ENCODE results near the gene CLCN4.

Gene CLCN4

DNA sequence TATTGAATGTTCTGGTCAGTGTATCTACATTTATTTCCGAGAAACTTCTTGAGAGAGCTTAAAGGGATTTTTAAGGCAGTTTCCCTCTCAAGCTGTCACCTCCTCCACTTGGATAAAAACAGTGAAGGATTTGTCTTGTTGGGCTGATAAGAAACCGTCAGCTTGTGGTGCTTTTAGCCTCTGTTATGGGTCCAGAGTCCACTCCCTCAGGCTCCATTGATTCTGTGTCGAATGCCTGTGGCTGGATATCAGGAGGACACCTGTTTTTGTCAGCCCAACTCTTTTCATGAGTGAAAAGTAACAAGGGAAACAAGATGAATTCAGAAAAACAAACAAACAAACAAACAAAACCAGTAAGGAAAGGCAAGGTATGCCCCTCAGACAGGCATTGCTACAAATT, 12.4 kb downstream of the CLCN4 start:
- Histone ChIP-seq H3K27me3 (peaks cover 0 to 48% (median 23%) of the 10 kb centered on the region in 11 experiments; a peak in 16 of 22 replicates), H3K9me3 (replicated peaks in 1 of 11) (0 out of 22 replicates have a peak, but pooled peaks cover 0 to 3% (median 0%) of the 10 kb centered on the region in 11 experiments), H3K4me1 (peaks cover 51 to 86% (median 60%) of the 10 kb centered on the region in 10 experiments), H3K4me3 (no peak overlapping the region), H3K4me2 (no peak overlapping the region), H3K36me3 (no peaks in the 10 kb centered on the region), H3K9ac (no peak overlapping the region), H3K27ac (no peak overlapping the region), H4K20me1 (peaks cover 0 to 12% (median 0%) of the 10 kb centered on the region in 11 experiments; a peak in 4 of 22 replicates)
- TF ChIP-seq Cebpa-rat (IDR thresholded peaks at IDR 0.05), result no peak

DNA sequence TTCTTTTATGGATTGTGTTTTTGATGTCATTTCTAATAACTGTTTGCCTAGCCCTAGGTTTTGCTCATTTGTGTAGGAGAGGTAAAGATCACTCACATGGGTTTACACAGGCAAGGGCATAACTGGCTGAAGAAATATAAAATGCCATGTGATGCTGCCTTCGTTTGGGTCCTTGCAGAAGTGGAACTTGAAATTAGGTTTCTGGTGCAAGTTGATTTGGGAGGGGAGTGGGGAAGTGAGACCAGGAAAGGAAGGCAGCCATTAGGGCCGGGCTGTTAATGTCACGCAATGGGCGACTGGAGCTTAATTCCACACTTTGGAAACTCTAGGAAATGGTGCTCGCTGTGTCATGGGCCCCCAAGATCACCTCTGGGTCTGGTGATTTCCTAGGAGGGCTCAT, 14.5 kb downstream of the CLCN4 start:
- Histone ChIP-seq H3K27ac (no peak overlapping the region; a peak in 1 of 22 replicates), H3K4me3 (no peak overlapping the region), H4K20me1 (no peaks in the 10 kb centered on the region), H3K4me1 (peaks cover 33 to 82% (median 50%) of the 10 kb centered on the region in 10 experiments), H3K4me2 (peak overlapping the region in 3 of 11 experiments; percentile 18 to 66 (median 57); a peak in 6 of 22 replicates), H3K9me3 (replicated peaks in 1 of 11) (0 out of 22 replicates have a peak, but pooled peaks cover 0 to 3% (median 0%) of the 10 kb centered on the region in 11 experiments), H3K9ac (no peak overlapping the region), H3K27me3 (peaks cover 6 to 58% (median 32%) of the 10 kb centered on the region in 11 experiments; a peak in 19 of 22 replicates), H3K36me3 (no peaks in the 10 kb centered on the region)
- TF ChIP-seq Cebpa-rat (IDR thresholded peaks at IDR 0.05), result no peak

DNA sequence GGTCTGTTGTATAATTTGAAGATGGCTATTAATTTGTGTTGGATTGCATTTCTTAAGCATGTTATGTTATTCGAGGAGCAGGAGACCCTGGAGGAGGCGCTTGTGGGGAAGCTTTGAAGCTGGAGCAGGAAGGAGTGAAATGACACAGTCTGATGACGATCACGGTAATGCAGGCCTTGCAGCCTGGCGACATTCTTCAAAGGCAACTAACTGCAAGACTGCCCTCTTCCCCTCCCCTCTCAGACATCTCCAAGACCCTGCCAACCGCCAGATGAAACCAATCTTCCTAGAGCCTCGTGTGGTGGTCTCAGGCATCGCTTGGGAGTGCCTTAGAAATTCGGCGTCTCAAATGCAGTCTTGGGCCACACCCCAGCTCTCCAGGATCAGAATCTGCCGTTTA, 16.1 kb downstream of the CLCN4 start:
- no peak overlapping the region for H3K27ac ChIP-seq
- peaks cover 6 to 55% (median 32%) of the 10 kb centered on the region in 11 experiments; a peak in 19 of 22 replicates for H3K27me3 ChIP-seq
- peaks cover 17 to 72% (median 35%) of the 10 kb centered on the region in 10 experiments for H3K4me1 ChIP-seq
- no peak overlapping the region for H3K9ac ChIP-seq
- H3K4me2 ChIP-seq, result peak overlapping the region; percentile 13 to 71 (median 30); a peak in 18 of 22 replicates
- no peaks in the 10 kb centered on the region for H4K20me1 ChIP-seq
- no peak for TF ChIP-seq Cebpa-rat (IDR thresholded peaks at IDR 0.05)
- no peaks in the 10 kb centered on the region for H3K36me3 ChIP-seq
- H3K9me3 ChIP-seq (replicated peaks in 1 of 11), result no peaks in the 10 kb centered on the region
- H3K4me3 ChIP-seq, result no peak overlapping the region

DNA sequence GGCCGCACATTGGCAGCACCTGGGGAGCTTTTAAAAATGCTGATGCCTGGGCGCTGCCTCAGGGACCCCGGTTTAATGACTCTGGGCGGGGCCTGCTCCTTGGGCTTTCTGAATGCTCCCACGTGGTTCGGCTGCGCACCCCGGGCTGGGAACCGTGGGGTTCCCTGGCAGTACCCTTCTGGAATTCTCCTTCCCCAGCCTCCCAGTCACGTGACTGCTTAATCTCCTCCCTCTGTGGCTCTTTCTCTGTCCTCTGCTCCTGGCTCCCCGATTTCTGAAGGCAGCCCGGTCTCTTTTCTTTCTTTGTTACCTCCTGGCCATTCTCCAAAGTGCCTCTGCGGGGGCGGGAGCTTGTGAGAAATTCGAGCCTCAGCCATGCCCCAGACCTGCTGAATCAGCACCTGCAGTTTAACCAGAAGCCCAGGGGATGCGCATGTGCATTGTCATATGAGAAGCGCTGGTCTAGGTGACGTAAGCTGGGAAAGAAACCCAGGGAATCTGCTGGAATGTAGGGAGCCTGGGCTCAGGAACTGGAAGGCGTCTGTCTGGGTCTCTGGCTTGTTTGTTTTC, 16.6 kb downstream of the CLCN4 start:
- peaks cover 7 to 55% (median 32%) of the 10 kb centered on the region in 11 experiments; a peak in 19 of 22 replicates for H3K27me3 ChIP-seq
- H3K4me1 ChIP-seq, result peaks cover 12 to 67% (median 30%) of the 10 kb centered on the region in 10 experiments
- no peaks in the 10 kb centered on the region for H3K36me3 ChIP-seq
- no peak overlapping the region for H3K9ac ChIP-seq
- H4K20me1 ChIP-seq, result no peaks in the 10 kb centered on the region
- H3K4me3 ChIP-seq, result no peak overlapping the region
- H3K9me3 ChIP-seq (replicated peaks in 1 of 11), result no peaks in the 10 kb centered on the region
- no peak for TF ChIP-seq Cebpa-rat (IDR thresholded peaks at IDR 0.05)
- H3K4me2 ChIP-seq, result peak overlapping the region; percentile 13 to 71 (median 30); a peak in 18 of 22 replicates
- H3K27ac ChIP-seq, result no peak overlapping the region

GRCh38 chrX:10174051-10174450, 17.3 kb downstream of the CLCN4 start:
- peak overlapping the region in 10 of 11 experiments; percentile 12 to 71 (median 30); a peak in 11 of 22 replicates for H3K4me2 ChIP-seq
- H3K27ac ChIP-seq, result no peak overlapping the region
- H3K4me1 ChIP-seq, result peaks cover 11 to 60% (median 28%) of the 10 kb centered on the region in 10 experiments; a peak in 18 of 20 replicates
- no peak for TF ChIP-seq Cebpa-rat (IDR thresholded peaks at IDR 0.05)
- no peak overlapping the region for H3K4me3 ChIP-seq
- no peaks in the 10 kb centered on the region for H3K9me3 ChIP-seq (replicated peaks in 1 of 11)
- no peak overlapping the region for H3K9ac ChIP-seq
- no peaks in the 10 kb centered on the region for H3K36me3 ChIP-seq
- no peaks in the 10 kb centered on the region; a peak in 1 of 22 replicates for H4K20me1 ChIP-seq
- H3K27me3 ChIP-seq, result peaks cover 10 to 55% (median 33%) of the 10 kb centered on the region in 11 experiments; a peak in 19 of 22 replicates

- TF ChIP-seq Cebpa-rat (IDR thresholded peaks at IDR 0.05), result no peak
- Histone ChIP-seq H3K27ac (no peak overlapping the region), H3K27me3 (peaks cover 10 to 62% (median 40%) of the 10 kb centered on the region in 11 experiments; a peak in 20 of 22 replicates)
Observed at GRCh38 chrX:10174810-10175209, 18.0 kb downstream of the CLCN4 start.

DNA sequence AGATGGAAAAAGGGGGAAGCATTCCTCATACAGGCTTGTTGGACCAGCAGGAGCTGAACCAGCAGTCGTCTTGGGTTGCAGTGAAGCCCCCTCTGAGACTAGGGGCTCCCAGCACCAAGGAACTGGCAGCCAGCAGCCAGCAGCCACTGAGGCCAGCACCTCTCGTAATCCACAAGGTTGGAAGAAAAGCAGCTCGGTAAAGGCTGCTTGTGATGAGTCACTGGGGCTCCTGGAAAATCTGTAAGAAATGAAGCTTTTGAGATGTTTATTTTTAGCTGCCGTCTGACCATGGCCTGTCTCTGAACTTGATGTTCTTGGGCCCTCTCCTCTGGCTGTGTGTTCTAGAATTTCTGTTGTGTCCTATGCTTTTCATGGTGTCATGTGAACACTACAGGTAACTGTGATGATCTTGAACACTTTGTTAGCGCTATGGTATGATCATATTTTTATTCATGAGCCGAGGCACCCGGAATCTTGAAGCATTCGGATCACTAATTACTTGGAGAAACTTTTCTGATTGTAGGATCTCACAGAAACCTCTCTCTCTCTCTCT, 18.6 kb downstream of the CLCN4 start:
- Histone ChIP-seq H4K20me1 (no peaks in the 10 kb centered on the region; a peak in 1 of 22 replicates), H3K4me2 (peak overlapping the region in 8 of 11 experiments; percentile 7 to 50 (median 19); a peak in 6 of 22 replicates), H3K4me1 (peaks cover 11 to 59% (median 28%) of the 10 kb centered on the region in 10 experiments; a peak in 18 of 20 replicates), H3K9me3 (replicated peaks in 1 of 11) (no peaks in the 10 kb centered on the region), H3K4me3 (no peak overlapping the region), H3K27ac (no peak overlapping the region; a peak in 1 of 22 replicates), H3K36me3 (no peaks in the 10 kb centered on the region), H3K9ac (no peak overlapping the region), H3K27me3 (peaks cover 10 to 62% (median 44%) of the 10 kb centered on the region in 11 experiments; a peak in 20 of 22 replicates)
- no peak for TF ChIP-seq Cebpa-rat (IDR thresholded peaks at IDR 0.05)

More at GRCh38 chrX:10174810-10175209, 18.0 kb downstream of the CLCN4 start:
- H3K9me3 ChIP-seq (replicated peaks in 1 of 11), result no peaks in the 10 kb centered on the region
- peaks cover 11 to 59% (median 28%) of the 10 kb centered on the region in 10 experiments; a peak in 18 of 20 replicates for H3K4me1 ChIP-seq
- H3K9ac ChIP-seq, result no peak overlapping the region
- H3K4me2 ChIP-seq, result peak overlapping the region in 4 of 11 experiments; percentile 16 to 66 (median 33); a peak in 4 of 22 replicates
- H3K4me3 ChIP-seq, result no peak overlapping the region
- no peaks in the 10 kb centered on the region for H3K36me3 ChIP-seq
- no peaks in the 10 kb centered on the region; a peak in 1 of 22 replicates for H4K20me1 ChIP-seq

DNA sequence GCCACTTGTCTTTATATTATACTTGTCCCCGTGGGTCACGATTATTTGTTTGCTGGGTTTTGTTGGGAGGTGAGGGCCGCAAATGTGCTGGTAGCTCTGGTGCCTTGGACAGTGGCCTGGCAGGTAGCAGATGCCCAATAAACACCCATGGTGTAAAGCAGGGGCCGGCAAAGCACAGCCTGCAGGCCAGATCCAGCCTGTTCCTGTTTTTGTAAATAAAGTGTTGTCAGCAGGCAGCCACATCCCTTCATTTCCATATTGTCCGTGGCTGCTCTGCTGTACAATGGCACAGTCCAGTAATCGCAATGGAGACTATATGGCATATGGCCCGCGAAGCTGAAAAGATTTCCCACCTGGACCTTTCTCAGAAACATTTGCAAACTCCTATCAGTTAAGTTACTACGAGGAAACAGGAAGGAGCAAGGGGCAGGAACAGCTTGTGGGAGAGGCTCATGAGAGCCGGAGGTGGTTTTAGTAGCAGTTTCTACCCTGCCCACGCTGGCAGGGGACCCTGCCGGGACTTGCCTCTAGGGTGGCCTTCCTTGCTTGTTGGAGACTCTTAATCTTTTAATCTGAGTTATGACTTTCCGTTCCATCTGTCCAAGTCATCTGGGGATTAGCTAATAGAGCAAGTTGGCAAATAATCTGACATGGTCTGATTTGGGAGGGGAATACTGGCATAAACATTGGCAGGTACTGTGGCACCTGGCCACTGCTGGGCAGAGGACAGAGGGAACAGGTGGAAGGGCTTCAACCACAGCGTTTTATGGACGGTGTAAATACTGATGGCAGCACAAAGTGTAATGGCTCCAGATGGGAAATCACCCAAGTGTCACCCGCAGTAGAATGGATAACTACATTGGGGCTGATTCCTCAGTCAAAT, 19.6 kb downstream of the CLCN4 start:
- Histone ChIP-seq H3K36me3 (no peaks in the 10 kb centered on the region), H3K4me1 (peaks cover 11 to 51% (median 28%) of the 10 kb centered on the region in 10 experiments; a peak in 18 of 20 replicates), H3K4me3 (no peak overlapping the region), H3K27me3 (peaks cover 10 to 62% (median 45%) of the 10 kb centered on the region in 11 experiments; a peak in 20 of 22 replicates), H3K9me3 (replicated peaks in 1 of 11) (no peaks in the 10 kb centered on the region), H3K4me2 (peak overlapping the region in 10 of 11 experiments; percentile 9 to 64 (median 18); a peak in 14 of 22 replicates), H3K27ac (peak overlapping the region in 2 of 11 experiments; percentile 6 to 36; a peak in 2 of 22 replicates), H3K9ac (no peak overlapping the region), H4K20me1 (no peaks in the 10 kb centered on the region; a peak in 1 of 22 replicates)
- no peak for TF ChIP-seq Cebpa-rat (IDR thresholded peaks at IDR 0.05)

Data from BLaER1 treated with 17β-estradiol and CSF1 and Interleukin-3, amounts not matched to agents 10 nM and 100 nM (cell line).